ENCODE data around the gene AIP.

DNA sequence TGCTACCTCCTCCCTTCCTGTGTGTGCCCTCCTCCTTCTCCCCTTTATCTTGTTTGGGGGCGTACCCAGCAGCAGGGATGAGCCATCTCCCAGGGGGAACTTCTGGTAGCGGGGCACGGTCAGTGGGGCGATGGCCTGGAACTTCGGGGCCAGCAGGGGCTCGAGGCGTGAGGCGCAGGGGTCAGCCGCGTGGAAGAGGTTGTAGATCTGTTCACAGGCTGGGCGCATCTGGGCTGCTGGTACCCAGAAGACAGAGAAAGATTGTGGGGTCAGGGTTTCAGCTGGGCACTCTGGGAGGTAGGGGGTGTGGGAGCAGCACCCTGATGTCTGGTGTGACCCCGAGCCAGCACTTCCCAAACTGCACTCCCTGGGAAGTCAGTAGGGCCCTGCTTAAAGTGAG is 13.3 kb downstream of the AIP start:
- no peak for TF ChIP-seq POLR2AphosphoS5 (IDR thresholded peaks at IDR 0.05; ENCODE audit: insufficient read depth in 1 of 2, low read depth in 1 of 2)
- TF ChIP-seq, protein P1, sequence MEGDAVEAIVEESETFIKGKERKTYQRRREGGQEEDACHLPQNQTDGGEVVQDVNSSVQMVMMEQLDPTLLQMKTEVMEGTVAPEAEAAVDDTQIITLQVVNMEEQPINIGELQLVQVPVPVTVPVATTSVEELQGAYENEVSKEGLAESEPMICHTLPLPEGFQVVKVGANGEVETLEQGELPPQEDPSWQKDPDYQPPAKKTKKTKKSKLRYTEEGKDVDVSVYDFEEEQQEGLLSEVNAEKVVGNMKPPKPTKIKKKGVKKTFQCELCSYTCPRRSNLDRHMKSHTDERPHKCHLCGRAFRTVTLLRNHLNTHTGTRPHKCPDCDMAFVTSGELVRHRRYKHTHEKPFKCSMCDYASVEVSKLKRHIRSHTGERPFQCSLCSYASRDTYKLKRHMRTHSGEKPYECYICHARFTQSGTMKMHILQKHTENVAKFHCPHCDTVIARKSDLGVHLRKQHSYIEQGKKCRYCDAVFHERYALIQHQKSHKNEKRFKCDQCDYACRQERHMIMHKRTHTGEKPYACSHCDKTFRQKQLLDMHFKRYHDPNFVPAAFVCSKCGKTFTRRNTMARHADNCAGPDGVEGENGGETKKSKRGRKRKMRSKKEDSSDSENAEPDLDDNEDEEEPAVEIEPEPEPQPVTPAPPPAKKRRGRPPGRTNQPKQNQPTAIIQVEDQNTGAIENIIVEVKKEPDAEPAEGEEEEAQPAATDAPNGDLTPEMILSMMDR (IDR thresholded peaks at IDR 0.05), result no peak
